K562 (cell line): Measurements from ENCODE around the gene CRYBG1.

Experiments
- ATF1 ChIP-seq, 2 experiments: fragments of 450-650 bp in 1 of 2; IDR thresholded peaks; 2 replicates each; pipeline ENCODE4 v1.6.1; 2016; ENCODE audit warnings: missing compliant biosample characterization in 1 of 2, missing genetic modification characterization in 1 of 2
- CTCF ChIP-seq, 3 experiments: IDR thresholded peaks in 2 of 3; conservative IDR thresholded peaks in 1 of 3; 2 replicates each; pipeline ENCODE4 v1.5.1; 2011 to 2012; ENCODE audit warnings: low read length in 3 of 3, mild to moderate bottlenecking in 3 of 3, control low read depth in 2 of 3, improper control_type of control experiment in 1 of 3, inconsistent platforms in 1 of 3, low read depth in 1 of 3, mixed read lengths in 1 of 3, moderate library complexity in 1 of 3; ENCODE audit not compliant: insufficient read depth in 2 of 3
- CUX1 ChIP-seq: fragments of 200-800 bp; sonication (Bioruptor generic); IDR thresholded peaks from 2 replicates; pipeline ENCODE4 v1.6.1; 2016; ENCODE audit warnings: missing genetic modification characterization, missing compliant biosample characterization
- KAT2B ChIP-seq: IDR thresholded peaks from one replicate; pipeline ENCODE4 v1.6.1; 2012; ENCODE audit warnings: low read depth, mild to moderate bottlenecking, control low read depth, inconsistent platforms, low read length, moderate library complexity
- LEF1 ChIP-seq: fragments of 450-650 bp; IDR thresholded peaks from 2 replicates; pipeline ENCODE4 v1.6.1; 2016; ENCODE audit warnings: mild to moderate bottlenecking
- MYC ChIP-seq, 2 experiments: fragments of 250-450 bp in 1 of 2; sonication (Bioruptor Pico) in 1 of 2; IDR thresholded peaks; 2 replicates each; pipeline versions ENCODE4 v1.5.1 to v1.6.1; 2012 to 2021; ENCODE audit warnings: low read depth in 2 of 2, borderline replicate concordance in 1 of 2, improper control_type of control experiment in 1 of 2, low read length in 1 of 2, mild to moderate bottlenecking in 1 of 2, moderate library complexity in 1 of 2
- RAD21 ChIP-seq, 2 experiments: fragments of 250-450 bp in 1 of 2; fragments of 450-650 bp in 1 of 2; sonication (Bioruptor Pico) in 1 of 2; formaldehyde crosslinking in 1 of 2; IDR thresholded peaks in 1 of 2; conservative IDR thresholded peaks in 1 of 2; 2 replicates each; pipeline versions ENCODE4 v1.4.0 to v1.8.0; 2020 to 2022; ENCODE audit warnings: mild to moderate bottlenecking in 2 of 2, moderate library complexity in 1 of 2
- TRIM25 ChIP-seq: fragments of 450-650 bp; IDR thresholded peaks from 2 replicates; pipeline ENCODE4 v1.7.0; 2016; ENCODE audit warnings: borderline replicate concordance
- ZNF699 ChIP-seq: fragments of 250-450 bp; sonication (Bioruptor Pico); IDR thresholded peaks from 2 replicates; pipeline ENCODE4 v1.8.0; 2021; ENCODE audit warnings: mild to moderate bottlenecking, moderate library complexity; ENCODE audit not compliant: insufficient replicate concordance
- ZNF785 ChIP-seq: fragments of 250-450 bp; sonication (Bioruptor Pico); IDR thresholded peaks from 2 replicates; pipeline ENCODE4 v1.4.0; 2020; ENCODE audit warnings: mild to moderate bottlenecking
- ZZZ3 ChIP-seq: fragments of 450-650 bp; IDR thresholded peaks from 2 replicates; pipeline ENCODE4 v1.6.1; 2016; ENCODE audit warnings: antibody characterized with exemption, mild to moderate bottlenecking, moderate library complexity
- TF ChIP-seq, protein P1 (sequence below): sonication (generic); formaldehyde crosslinking; IDR thresholded peaks from 2 replicates; pipeline ENCODE4 v1.9.0; 2022; ENCODE audit warnings: mild to moderate bottlenecking, missing genetic modification reagents

DNA sequence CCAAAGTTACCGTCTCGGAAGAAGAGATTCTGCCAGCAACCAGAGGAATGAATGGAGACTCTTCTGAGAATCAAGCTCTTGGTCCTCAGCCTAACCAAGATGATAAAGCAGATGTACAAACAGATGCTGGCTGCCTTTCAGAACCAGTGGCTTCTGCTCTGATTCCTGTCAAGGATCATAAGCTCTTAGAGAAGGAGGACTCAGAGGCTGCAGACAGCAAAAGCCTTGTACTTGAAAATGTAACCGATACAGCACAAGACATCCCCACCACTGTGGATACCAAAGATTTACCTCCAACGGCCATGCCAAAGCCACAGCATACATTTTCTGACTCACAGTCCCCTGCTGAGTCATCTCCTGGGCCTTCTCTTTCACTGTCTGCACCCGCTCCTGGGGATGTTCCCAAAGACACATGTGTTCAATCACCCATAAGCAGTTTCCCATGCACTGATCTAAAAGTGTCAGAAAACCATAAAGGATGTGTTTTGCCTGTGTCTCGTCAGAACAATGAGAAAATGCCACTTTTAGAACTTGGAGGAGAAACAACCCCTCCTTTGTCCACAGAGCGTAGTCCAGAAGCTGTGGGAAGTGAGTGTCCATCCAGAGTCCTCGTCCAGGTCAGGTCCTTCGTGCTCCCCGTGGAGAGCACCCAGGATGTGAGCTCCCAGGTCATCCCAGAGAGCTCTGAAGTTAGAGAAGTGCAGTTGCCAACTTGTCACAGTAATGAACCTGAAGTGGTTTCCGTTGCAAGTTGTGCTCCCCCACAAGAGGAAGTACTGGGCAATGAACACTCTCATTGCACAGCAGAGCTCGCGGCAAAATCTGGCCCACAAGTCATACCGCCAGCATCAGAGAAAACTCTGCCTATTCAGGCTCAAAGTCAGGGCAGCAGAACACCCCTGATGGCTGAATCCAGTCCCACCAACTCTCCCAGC, 159.2 kb downstream of the CRYBG1 start:
- TF ChIP-seq LEF1 (no peak), ATF1 (CRISPR knock-in tag; IDR thresholded peaks at IDR 0.05) (no peak), ATF1 (tag; IDR thresholded peaks at IDR 0.05) (no peak), ZNF785 (CRISPR knock-in tag) (no peak), RAD21 (CRISPR knock-in tag; conservative IDR thresholded peaks at IDR 0.05 in 1 of 2, IDR thresholded peaks at IDR 0.05 in 1 of 2) (no peak), CUX1 (CRISPR knock-in tag) (no peak), CTCF (IDR thresholded peaks at IDR 0.05 in 2 of 3, conservative IDR thresholded peaks at IDR 0.05 in 1 of 3; ENCODE audit: insufficient read depth in 2 of 3, low read depth in 1 of 3, low read length in 3 of 3) (no peak), MYC (IDR thresholded peaks at IDR 0.05; ENCODE audit: low read depth, low read length) (no peak), MYC (CRISPR knock-in tag; IDR thresholded peaks at IDR 0.05; ENCODE audit: borderline replicate concordance, low read depth) (no peak), KAT2B (no peak), ZZZ3 (no peak), TRIM25 (no peak), ZNF699 (no peak)
- TF ChIP-seq, protein P1, sequence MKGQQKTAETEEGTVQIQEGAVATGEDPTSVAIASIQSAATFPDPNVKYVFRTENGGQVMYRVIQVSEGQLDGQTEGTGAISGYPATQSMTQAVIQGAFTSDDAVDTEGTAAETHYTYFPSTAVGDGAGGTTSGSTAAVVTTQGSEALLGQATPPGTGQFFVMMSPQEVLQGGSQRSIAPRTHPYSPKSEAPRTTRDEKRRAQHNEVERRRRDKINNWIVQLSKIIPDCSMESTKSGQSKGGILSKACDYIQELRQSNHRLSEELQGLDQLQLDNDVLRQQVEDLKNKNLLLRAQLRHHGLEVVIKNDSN (CRISPR knock-in tag): no peak
